ENCODE measurements around the gene SLC7A8. TPM values are rescaled to one million over a fixed set of nuclear protein-coding genes. Genes with fewer than 3 reads are reported as not detected.
"Not testable (repeated sequence)": the region's sequence is repeated elsewhere in the genome, so short reads cannot be mapped to it uniquely, and the experiment has no call there.

The SLC7A8 gene
- total RNA-seq, 4 donors from 2014 or later: 32.4 to 67.4 (median 42.9) TPM

DNA sequence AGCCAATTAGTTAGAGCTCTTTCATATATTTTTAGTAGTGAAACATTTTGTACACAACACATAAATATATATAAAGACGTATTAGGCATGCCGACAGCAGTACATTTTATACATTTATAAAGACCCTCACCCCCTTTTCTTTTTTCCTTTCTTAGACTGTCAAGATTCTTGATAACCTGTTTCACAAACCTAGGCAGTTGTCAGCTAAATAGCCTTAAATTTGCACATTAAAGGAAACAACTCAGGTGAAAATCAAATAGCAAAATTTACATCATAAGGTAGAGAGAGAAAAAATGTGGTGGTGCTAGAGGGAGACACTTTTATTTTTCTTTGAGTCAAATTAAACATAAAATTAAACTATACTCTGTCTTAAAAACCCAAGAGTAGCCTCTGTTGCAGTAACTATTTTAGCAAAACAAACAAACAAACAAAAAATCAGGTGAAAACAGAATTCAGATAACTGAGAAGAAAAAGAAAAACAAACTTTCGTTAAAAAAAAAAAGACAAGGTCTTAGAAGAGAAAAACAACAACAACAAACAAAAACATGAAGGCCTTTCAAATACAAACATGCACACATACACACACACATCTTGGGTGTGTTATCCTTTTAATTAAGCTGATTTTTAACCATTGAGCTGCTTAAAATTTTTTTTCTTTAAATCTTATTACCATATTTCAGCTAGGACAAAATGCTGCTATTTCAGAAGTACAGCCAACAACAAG, 23.1 kb upstream of the SLC7A8 start:
- no peak for DNase-seq (ENCODE audit: low spot score in 2 of 2)
- intact Hi-C loops (cut with DNase I; ENCODE audit: low total_unique reads): no loop called here
- no peak for TF ChIP-seq POLR2A (IDR thresholded peaks at IDR 0.05)
- TF ChIP-seq, protein P1, sequence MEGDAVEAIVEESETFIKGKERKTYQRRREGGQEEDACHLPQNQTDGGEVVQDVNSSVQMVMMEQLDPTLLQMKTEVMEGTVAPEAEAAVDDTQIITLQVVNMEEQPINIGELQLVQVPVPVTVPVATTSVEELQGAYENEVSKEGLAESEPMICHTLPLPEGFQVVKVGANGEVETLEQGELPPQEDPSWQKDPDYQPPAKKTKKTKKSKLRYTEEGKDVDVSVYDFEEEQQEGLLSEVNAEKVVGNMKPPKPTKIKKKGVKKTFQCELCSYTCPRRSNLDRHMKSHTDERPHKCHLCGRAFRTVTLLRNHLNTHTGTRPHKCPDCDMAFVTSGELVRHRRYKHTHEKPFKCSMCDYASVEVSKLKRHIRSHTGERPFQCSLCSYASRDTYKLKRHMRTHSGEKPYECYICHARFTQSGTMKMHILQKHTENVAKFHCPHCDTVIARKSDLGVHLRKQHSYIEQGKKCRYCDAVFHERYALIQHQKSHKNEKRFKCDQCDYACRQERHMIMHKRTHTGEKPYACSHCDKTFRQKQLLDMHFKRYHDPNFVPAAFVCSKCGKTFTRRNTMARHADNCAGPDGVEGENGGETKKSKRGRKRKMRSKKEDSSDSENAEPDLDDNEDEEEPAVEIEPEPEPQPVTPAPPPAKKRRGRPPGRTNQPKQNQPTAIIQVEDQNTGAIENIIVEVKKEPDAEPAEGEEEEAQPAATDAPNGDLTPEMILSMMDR (IDR thresholded peaks at IDR 0.05): no peak
- no peak overlapping the region for H3K4me3 ChIP-seq (ENCODE audit: low read depth, poor library complexity, severe bottlenecking)
- 81 to 88% methylated on average over 3 of the region's 3 CpGs for WGBS, 2 donors

DNA sequence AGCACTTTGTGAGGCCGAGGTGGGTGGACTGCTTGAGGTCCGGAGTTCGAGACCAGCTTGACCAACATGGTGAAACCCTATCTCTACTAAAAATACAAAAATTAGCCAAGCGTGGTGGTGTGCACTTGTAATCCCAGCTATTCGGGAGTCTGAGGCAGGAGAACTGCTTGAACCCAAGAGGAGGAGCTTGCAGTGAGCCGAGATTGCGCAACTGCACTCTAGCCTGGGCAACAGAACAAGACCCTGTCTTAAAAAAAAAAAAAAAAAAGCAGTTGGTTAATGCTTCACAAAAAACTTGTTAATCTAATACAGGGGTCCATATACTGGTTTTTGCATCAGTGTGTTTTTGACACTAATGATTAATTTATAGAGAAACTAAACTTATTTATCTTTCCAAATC, 18.5 kb upstream of the SLC7A8 start:
- intact Hi-C loops (cut with DNase I; ENCODE audit: low total_unique reads): no loop called here
- TF ChIP-seq, protein P1 (IDR thresholded peaks at IDR 0.05): no peak
- TF ChIP-seq POLR2A (IDR thresholded peaks at IDR 0.05): no peak
- no peak overlapping the region for H3K4me3 ChIP-seq (ENCODE audit: low read depth, poor library complexity, severe bottlenecking)
- DNase-seq (ENCODE audit: low spot score in 2 of 2): no peak
- 94 to 95% methylated on average over 7 of the region's 7 CpGs for WGBS, 2 donors

DNA sequence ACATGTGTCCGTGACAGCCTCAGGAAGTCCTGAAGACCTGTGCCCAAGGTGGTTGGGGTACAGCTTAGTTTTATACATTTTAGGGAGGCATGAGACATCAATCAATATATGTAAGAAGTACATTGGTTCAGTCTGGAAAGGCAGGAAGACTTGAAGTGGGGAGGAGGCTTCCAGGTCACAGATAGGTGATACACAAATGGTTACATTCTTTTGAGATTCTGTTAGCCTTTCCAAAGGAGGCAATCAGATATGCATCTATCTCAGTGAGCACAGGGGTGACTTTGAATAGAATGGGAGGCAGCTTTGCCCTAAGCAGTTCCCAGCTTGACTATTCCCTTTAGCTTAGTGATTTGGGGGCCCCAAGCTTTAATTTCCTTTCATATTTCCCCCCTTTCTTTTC, 15.7 kb upstream of the SLC7A8 start:
- intact Hi-C loops (cut with DNase I; ENCODE audit: low total_unique reads); DNase-seq (ENCODE audit: low spot score in 2 of 2); H3K4me3 ChIP-seq (ENCODE audit: low read depth, poor library complexity, severe bottlenecking): not testable (repeated sequence)
- 91 to 96% methylated on average over 1 of the region's 1 CpG for WGBS, 2 donors

DNA sequence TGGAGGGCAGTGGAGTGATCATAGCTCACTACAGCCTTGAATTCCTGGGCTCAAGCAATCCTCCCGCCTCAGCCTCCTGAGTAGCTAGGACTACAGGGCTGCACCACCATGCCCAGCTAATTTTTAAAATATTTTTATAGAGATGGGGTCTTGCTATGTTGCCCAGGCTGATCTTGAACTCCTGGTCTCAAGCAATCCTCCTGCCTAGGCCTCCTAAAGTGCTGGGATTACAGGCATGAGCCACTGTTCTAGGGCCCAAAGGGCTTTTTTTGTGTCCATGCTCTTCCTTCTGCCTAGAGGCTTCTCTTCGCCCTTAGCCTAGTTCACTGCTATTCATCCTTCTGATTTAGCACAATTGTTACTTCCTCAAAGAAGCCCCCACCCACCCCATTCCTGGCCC, 13.0 kb upstream of the SLC7A8 start:
- H3K4me3 ChIP-seq (ENCODE audit: low read depth, poor library complexity, severe bottlenecking); DNase-seq (ENCODE audit: low spot score in 2 of 2); intact Hi-C loops (cut with DNase I; ENCODE audit: low total_unique reads): not testable (repeated sequence)
- WGBS, 2 donors: 90 to 100% methylated on average over 2 of the region's 2 CpGs

DNA sequence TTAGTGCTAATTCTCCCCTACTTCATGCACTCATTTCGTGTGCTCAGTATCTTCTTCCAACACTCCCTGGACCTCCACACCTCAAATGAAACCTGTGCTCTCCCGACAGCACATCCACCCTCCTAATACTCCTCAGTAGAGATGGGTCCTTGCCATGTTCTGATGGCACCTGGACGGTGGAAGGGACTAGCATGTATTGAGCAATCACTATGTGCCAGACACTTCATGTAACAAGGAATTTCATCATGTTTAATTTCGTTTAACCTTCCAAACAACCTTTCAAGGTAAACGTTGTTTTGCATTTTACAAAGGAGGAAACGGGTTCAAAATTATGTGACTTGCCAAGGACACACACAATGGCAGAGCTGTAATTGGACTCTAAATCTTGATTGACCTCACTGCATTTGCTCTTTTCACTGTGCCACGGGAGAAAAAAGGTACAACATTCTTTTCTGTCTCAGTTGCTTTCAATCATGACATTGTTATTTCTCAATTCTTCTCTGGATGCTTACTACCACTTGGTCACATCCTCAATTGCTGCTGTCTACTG, 12.2 kb upstream of the SLC7A8 start:
- DNase-seq (ENCODE audit: low spot score in 2 of 2): no peak
- H3K4me3 ChIP-seq (ENCODE audit: low read depth, poor library complexity, severe bottlenecking): no peak overlapping the region
- TF ChIP-seq, protein P1 (IDR thresholded peaks at IDR 0.05): no peak
- no peak for TF ChIP-seq POLR2A (IDR thresholded peaks at IDR 0.05)
- 71% methylated on average over 7 of the region's 7 CpGs for WGBS, 2 donors
- intact Hi-C loops (cut with DNase I; ENCODE audit: low total_unique reads): no loop called here

GRCh38 chr14:23193432-23193831, 10.0 kb upstream of the SLC7A8 start:
- no peak for DNase-seq (ENCODE audit: low spot score in 2 of 2)
- no peak overlapping the region for H3K4me3 ChIP-seq (ENCODE audit: low read depth, poor library complexity, severe bottlenecking)
- TF ChIP-seq, protein P1 (IDR thresholded peaks at IDR 0.05): no peak
- TF ChIP-seq POLR2A (IDR thresholded peaks at IDR 0.05): no peak
- 51 to 61% methylated on average over 3 of the region's 3 CpGs for WGBS, 2 donors
- intact Hi-C loops (cut with DNase I; ENCODE audit: low total_unique reads): no loop called here

DNA sequence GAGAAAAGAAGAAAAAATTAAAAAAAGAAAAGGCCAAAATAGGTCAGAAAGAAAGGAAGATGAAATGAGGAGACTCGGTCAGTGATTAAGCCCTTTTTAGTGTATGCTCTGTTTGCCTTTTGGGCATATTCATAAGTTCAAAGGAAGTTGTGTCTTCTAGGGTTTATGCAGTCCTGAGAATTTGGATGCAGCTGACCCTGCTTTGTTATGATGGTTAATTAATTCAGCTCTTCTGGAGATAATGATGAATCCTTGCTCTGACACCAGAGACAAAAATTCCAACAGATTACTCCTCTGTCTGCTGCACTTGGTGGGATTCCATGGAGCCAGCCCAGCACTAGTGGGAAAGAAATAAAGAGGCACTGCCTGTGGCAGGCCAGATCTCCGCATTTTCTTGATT, 4.5 kb upstream of the SLC7A8 start:
- 80 to 84% methylated on average over 2 of the region's 2 CpGs for WGBS, 2 donors
- intact Hi-C loops (cut with DNase I; ENCODE audit: low total_unique reads): loop anchor here (2.0 kb wide), 1 partner anchor 67 kb away; no protein-coding TSS in a partner anchor
- no peak for DNase-seq (ENCODE audit: low spot score in 2 of 2)
- H3K4me3 ChIP-seq (ENCODE audit: low read depth, poor library complexity, severe bottlenecking): no peak overlapping the region
- TF ChIP-seq, protein P1 (IDR thresholded peaks at IDR 0.05): no peak
- no peak for TF ChIP-seq POLR2A (IDR thresholded peaks at IDR 0.05)

Data from lower leg skin (tissue), 4 donors.